ENCODE results near the gene SECTM1.
"Not testable (repeated sequence)": the region's sequence is repeated elsewhere in the genome, so short reads cannot be mapped to it uniquely, and the experiment has no call there.

Gene SECTM1

DNA sequence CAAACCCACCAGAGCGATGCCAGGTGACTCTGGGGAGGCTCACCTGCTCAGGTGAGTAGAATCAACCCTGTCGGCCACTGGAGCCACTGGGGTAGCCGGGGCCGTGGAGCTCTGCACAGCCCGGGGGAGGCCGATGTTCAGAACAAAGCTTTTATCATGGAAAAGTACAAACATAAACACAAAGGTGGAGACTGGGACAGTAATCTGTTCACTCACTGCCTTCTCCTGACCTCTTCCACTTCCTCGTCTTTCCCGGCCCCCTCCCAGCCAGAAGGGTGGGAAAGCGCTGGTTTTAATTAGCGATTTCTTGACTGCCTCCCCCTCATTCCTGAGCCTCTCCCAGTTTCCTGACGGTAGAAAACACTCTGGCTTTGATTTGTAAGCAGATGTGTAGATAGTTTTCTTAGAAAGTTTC is 15.7 kb upstream of the SECTM1 start:
- H2BK5ac ChIP-seq (ENCODE audit: low read length): no peak overlapping the region
- H3K9me3 ChIP-seq (replicated peaks in 1 of 2; ENCODE audit: control insufficient read depth in 2 of 2, insufficient read depth in 1 of 2, low read depth in 1 of 2, low read length in 2 of 2): no peaks in the 10 kb centered on the region
- peak overlapping the region; percentile 75 for H2AK5ac ChIP-seq (ENCODE audit: low read depth, low read length)
- no peaks in the 10 kb centered on the region for H3K79me1 ChIP-seq (ENCODE audit: low read depth, low read length)
- H4K91ac ChIP-seq (ENCODE audit: low read depth, low read length, poor library complexity): no peak overlapping the region
- no peak overlapping the region for H3K18ac ChIP-seq (ENCODE audit: low read length)
- H2BK15ac ChIP-seq (ENCODE audit: low read length): peak overlapping the region; percentile 94
- H4K8ac ChIP-seq (ENCODE audit: low read depth, low read length): no peak overlapping the region
- H3K4me3 ChIP-seq (ENCODE audit: low read length in 2 of 2): no peak overlapping the region
- no peak overlapping the region for H2BK120ac ChIP-seq (ENCODE audit: low read depth, low read length)
- no peak overlapping the region for H3K9ac ChIP-seq (ENCODE audit: low read depth, low read length, poor library complexity)
- no CpG with 5 or more reads among the region's 11 CpGs for WGBS, 2 donors (ENCODE audit: extremely low coverage in 2 of 2, insufficient read length in 2 of 2, insufficient replicate concordance in 1 of 2)
- H3K27me3 ChIP-seq (ENCODE audit: control insufficient read depth in 3 of 3, insufficient read depth in 3 of 3, low read depth in 1 of 3, low read length in 3 of 3): peaks cover 0 to 16% (median 0%) of the 10 kb centered on the region in 3 experiments
- no peak for DNase-seq (ENCODE audit: low spot score)
- H3K14ac ChIP-seq (ENCODE audit: low read length): no peak overlapping the region
- no peak overlapping the region for H3K23ac ChIP-seq (ENCODE audit: low read depth, low read length, poor library complexity)
- peaks cover 11 to 14% of the 10 kb centered on the region in 2 donors for H3K4me1 ChIP-seq (ENCODE audit: control insufficient read depth in 2 of 2, insufficient read depth in 1 of 2, low read depth in 1 of 2, low read length in 2 of 2)
- no peak overlapping the region for H3K4ac ChIP-seq (ENCODE audit: low read length)
- H3K4me2 ChIP-seq (ENCODE audit: insufficient read depth, low read length, poor library complexity, severe bottlenecking): no peak overlapping the region
- no peaks in the 10 kb centered on the region for H3K36me3 ChIP-seq (replicated peaks in 1 of 2; ENCODE audit: control insufficient read depth in 2 of 2, insufficient read depth in 2 of 2, low read length in 2 of 2)
- H2BK12ac ChIP-seq (ENCODE audit: low read length): no peak overlapping the region
- H3K27ac ChIP-seq (replicated peaks; ENCODE audit: low read length): no peak overlapping the region
- peak overlapping the region; percentile 45 for H2AFZ ChIP-seq (ENCODE audit: low read length)

- H2AFZ ChIP-seq (ENCODE audit: low read length): no peak overlapping the region
- H3K4me2 ChIP-seq (ENCODE audit: insufficient read depth, low read length, poor library complexity, severe bottlenecking): no peak overlapping the region
- no peak overlapping the region for H2BK120ac ChIP-seq (ENCODE audit: low read depth, low read length)
- no peak overlapping the region for H3K23ac ChIP-seq (ENCODE audit: low read depth, low read length, poor library complexity)
- no peak overlapping the region for H4K91ac ChIP-seq (ENCODE audit: low read depth, low read length, poor library complexity)
- peak overlapping the region; percentile 75 for H2AK5ac ChIP-seq (ENCODE audit: low read depth, low read length)
- no peak overlapping the region for H4K8ac ChIP-seq (ENCODE audit: low read depth, low read length)
- no peak overlapping the region for H3K4me3 ChIP-seq (ENCODE audit: low read length in 2 of 2)
- H2BK15ac ChIP-seq (ENCODE audit: low read length): peak overlapping the region; percentile 94
- no peaks in the 10 kb centered on the region for H3K36me3 ChIP-seq (replicated peaks in 1 of 2; ENCODE audit: control insufficient read depth in 2 of 2, insufficient read depth in 2 of 2, low read length in 2 of 2)
- peaks cover 12 to 16% of the 10 kb centered on the region in 2 donors for H3K4me1 ChIP-seq (ENCODE audit: control insufficient read depth in 2 of 2, insufficient read depth in 1 of 2, low read depth in 1 of 2, low read length in 2 of 2)
- H2BK5ac ChIP-seq (ENCODE audit: low read length): no peak overlapping the region
- H3K9me3 ChIP-seq (replicated peaks in 1 of 2; ENCODE audit: control insufficient read depth in 2 of 2, insufficient read depth in 1 of 2, low read depth in 1 of 2, low read length in 2 of 2): no peaks in the 10 kb centered on the region
- H3K18ac ChIP-seq (ENCODE audit: low read length): no peak overlapping the region
- no peak overlapping the region for H3K27ac ChIP-seq (replicated peaks; ENCODE audit: low read length)
- H3K14ac ChIP-seq (ENCODE audit: low read length): no peak overlapping the region
- no peak for DNase-seq (ENCODE audit: low spot score)
- H3K4ac ChIP-seq (ENCODE audit: low read length): no peak overlapping the region
- no peak overlapping the region for H2BK12ac ChIP-seq (ENCODE audit: low read length)
- WGBS, 2 donors (ENCODE audit: extremely low coverage in 2 of 2, insufficient read length in 2 of 2, insufficient replicate concordance in 1 of 2): no CpG with 5 or more reads among the region's 11 CpGs
- no peaks in the 10 kb centered on the region for H3K79me1 ChIP-seq (ENCODE audit: low read depth, low read length)
- H3K27me3 ChIP-seq (ENCODE audit: control insufficient read depth in 3 of 3, insufficient read depth in 3 of 3, low read depth in 1 of 3, low read length in 3 of 3): peaks cover 0 to 16% (median 0%) of the 10 kb centered on the region in 3 experiments
- no peak overlapping the region for H3K9ac ChIP-seq (ENCODE audit: low read depth, low read length, poor library complexity)
Measured at GRCh38 chr17:82348866-82349265, 15.3 kb upstream of the SECTM1 start.

- H2BK5ac ChIP-seq (ENCODE audit: low read length): no peak overlapping the region
- H4K91ac ChIP-seq (ENCODE audit: low read depth, low read length, poor library complexity): no peak overlapping the region
- no peak overlapping the region for H3K4me2 ChIP-seq (ENCODE audit: insufficient read depth, low read length, poor library complexity, severe bottlenecking)
- no peak overlapping the region for H2BK12ac ChIP-seq (ENCODE audit: low read length)
- no peak overlapping the region for H3K4ac ChIP-seq (ENCODE audit: low read length)
- H3K4me3 ChIP-seq (ENCODE audit: low read length in 2 of 2): no peak overlapping the region
- peaks cover 12 to 17% of the 10 kb centered on the region in 2 donors for H3K4me1 ChIP-seq (ENCODE audit: control insufficient read depth in 2 of 2, insufficient read depth in 1 of 2, low read depth in 1 of 2, low read length in 2 of 2)
- H3K23ac ChIP-seq (ENCODE audit: low read depth, low read length, poor library complexity): no peak overlapping the region
- no peak overlapping the region for H2BK15ac ChIP-seq (ENCODE audit: low read length)
- no peaks in the 10 kb centered on the region for H3K79me1 ChIP-seq (ENCODE audit: low read depth, low read length)
- H2AFZ ChIP-seq (ENCODE audit: low read length): no peak overlapping the region
- no peak overlapping the region for H3K18ac ChIP-seq (ENCODE audit: low read length)
- WGBS, 2 donors (ENCODE audit: extremely low coverage in 2 of 2, insufficient read length in 2 of 2, insufficient replicate concordance in 1 of 2): no CpG with 5 or more reads among the region's 9 CpGs
- H4K8ac ChIP-seq (ENCODE audit: low read depth, low read length): no peak overlapping the region
- no peaks in the 10 kb centered on the region for H3K9me3 ChIP-seq (replicated peaks in 1 of 2; ENCODE audit: control insufficient read depth in 2 of 2, insufficient read depth in 1 of 2, low read depth in 1 of 2, low read length in 2 of 2)
- no peaks in the 10 kb centered on the region for H3K36me3 ChIP-seq (replicated peaks in 1 of 2; ENCODE audit: control insufficient read depth in 2 of 2, insufficient read depth in 2 of 2, low read length in 2 of 2)
- no peak for DNase-seq (ENCODE audit: low spot score)
- H2BK120ac ChIP-seq (ENCODE audit: low read depth, low read length): no peak overlapping the region
- H3K9ac ChIP-seq (ENCODE audit: low read depth, low read length, poor library complexity): no peak overlapping the region
- H2AK5ac ChIP-seq (ENCODE audit: low read depth, low read length): peak overlapping the region; percentile 40
- no peak overlapping the region for H3K14ac ChIP-seq (ENCODE audit: low read length)
- peaks cover 0 to 16% (median 0%) of the 10 kb centered on the region in 3 experiments for H3K27me3 ChIP-seq (ENCODE audit: control insufficient read depth in 3 of 3, insufficient read depth in 3 of 3, low read depth in 1 of 3, low read length in 3 of 3)
- H3K27ac ChIP-seq (replicated peaks; ENCODE audit: low read length): no peak overlapping the region
Measured at GRCh38 chr17:82348434-82348833, 14.9 kb upstream of the SECTM1 start.

- H2AFZ ChIP-seq (ENCODE audit: low read length); H3K27ac ChIP-seq (replicated peaks; ENCODE audit: low read length); H3K9ac ChIP-seq (ENCODE audit: low read depth, low read length, poor library complexity); H3K9me3 ChIP-seq (replicated peaks in 1 of 2; ENCODE audit: control insufficient read depth in 2 of 2, insufficient read depth in 1 of 2, low read depth in 1 of 2, low read length in 2 of 2); H3K79me1 ChIP-seq (ENCODE audit: low read depth, low read length); H3K14ac ChIP-seq (ENCODE audit: low read length); H3K18ac ChIP-seq (ENCODE audit: low read length); H3K23ac ChIP-seq (ENCODE audit: low read depth, low read length, poor library complexity); H2AK5ac ChIP-seq (ENCODE audit: low read depth, low read length); H3K4me3 ChIP-seq (ENCODE audit: low read length in 2 of 2); H3K4ac ChIP-seq (ENCODE audit: low read length); H4K91ac ChIP-seq (ENCODE audit: low read depth, low read length, poor library complexity); DNase-seq (ENCODE audit: low spot score); H3K36me3 ChIP-seq (replicated peaks in 1 of 2; ENCODE audit: control insufficient read depth in 2 of 2, insufficient read depth in 2 of 2, low read length in 2 of 2); H2BK15ac ChIP-seq (ENCODE audit: low read length); H2BK5ac ChIP-seq (ENCODE audit: low read length); H2BK120ac ChIP-seq (ENCODE audit: low read depth, low read length); H2BK12ac ChIP-seq (ENCODE audit: low read length); H4K8ac ChIP-seq (ENCODE audit: low read depth, low read length); H3K4me2 ChIP-seq (ENCODE audit: insufficient read depth, low read length, poor library complexity, severe bottlenecking): not testable (repeated sequence)
- no CpG with 5 or more reads among the region's 11 CpGs for WGBS, 2 donors (ENCODE audit: extremely low coverage in 2 of 2, insufficient read length in 2 of 2, insufficient replicate concordance in 1 of 2)
- Histone ChIP-seq H3K27me3 (ENCODE audit: control insufficient read depth in 3 of 3, insufficient read depth in 3 of 3, low read depth in 1 of 3, low read length in 3 of 3) (peaks cover 0 to 16% (median 0%) of the 10 kb centered on the region in 3 experiments), H3K4me1 (ENCODE audit: control insufficient read depth in 2 of 2, insufficient read depth in 1 of 2, low read depth in 1 of 2, low read length in 2 of 2) (peaks cover 12 to 17% of the 10 kb centered on the region in 2 donors)
Measured at GRCh38 chr17:82347994-82348393, 14.4 kb upstream of the SECTM1 start.

Data from neuronal stem cell (in vitro differentiated cells).